AG10803 (cell line): Measurements from ENCODE around the gene NINJ1.

Experiments used
- DNase-seq: peaks from one replicate; pipeline ENCODE4 v3.0.0; 2010; ENCODE audit warnings: low read depth
- H3K4me3 ChIP-seq: 2 replicates; pipeline ENCODE4 v1.5.1; 2011; ENCODE audit warnings: mild to moderate bottlenecking, low read length, control low read depth
- TF ChIP-seq, protein P1 (sequence below): conservative IDR thresholded peaks from 2 replicates; pipeline ENCODE4 v1.5.1; 2011; ENCODE audit warnings: mild to moderate bottlenecking, low read length, control low read depth, inconsistent platforms

Gene NINJ1

DNA sequence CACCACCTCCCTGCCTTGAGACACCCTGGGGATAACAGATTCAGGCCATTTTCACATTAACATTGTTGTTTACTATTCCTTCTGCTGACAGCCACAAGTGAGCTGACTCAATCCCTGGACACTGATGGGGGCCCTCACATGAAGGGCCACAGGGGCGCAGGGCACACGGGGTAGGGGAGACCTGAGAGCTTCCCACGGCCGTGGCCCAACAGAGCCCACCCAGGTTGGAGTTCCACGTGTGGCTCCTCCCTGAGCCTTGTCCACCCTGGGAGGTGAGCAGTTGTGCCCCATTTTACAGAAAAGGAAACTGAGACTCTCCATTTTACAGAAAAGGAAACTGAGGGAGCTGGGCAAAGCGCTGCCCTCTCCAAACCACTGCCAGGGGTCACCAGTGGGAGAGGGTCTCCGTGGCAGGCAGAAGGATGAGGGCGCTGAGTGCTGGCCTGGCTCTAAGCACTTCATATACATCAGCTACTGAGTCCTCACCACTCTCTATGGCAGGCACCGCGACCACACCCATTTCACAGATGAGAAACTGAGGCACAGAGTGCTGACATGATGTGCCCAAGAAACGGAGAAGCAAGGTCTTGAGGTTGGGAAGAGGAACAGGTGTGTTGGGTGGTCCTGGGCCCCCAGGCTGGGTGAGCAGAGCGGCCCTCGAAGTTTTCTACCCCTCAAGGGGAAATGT is 2.3 kb downstream of the NINJ1 start:
- no peak overlapping the region for H3K4me3 ChIP-seq
- no peak for DNase-seq
- TF ChIP-seq, protein P1, sequence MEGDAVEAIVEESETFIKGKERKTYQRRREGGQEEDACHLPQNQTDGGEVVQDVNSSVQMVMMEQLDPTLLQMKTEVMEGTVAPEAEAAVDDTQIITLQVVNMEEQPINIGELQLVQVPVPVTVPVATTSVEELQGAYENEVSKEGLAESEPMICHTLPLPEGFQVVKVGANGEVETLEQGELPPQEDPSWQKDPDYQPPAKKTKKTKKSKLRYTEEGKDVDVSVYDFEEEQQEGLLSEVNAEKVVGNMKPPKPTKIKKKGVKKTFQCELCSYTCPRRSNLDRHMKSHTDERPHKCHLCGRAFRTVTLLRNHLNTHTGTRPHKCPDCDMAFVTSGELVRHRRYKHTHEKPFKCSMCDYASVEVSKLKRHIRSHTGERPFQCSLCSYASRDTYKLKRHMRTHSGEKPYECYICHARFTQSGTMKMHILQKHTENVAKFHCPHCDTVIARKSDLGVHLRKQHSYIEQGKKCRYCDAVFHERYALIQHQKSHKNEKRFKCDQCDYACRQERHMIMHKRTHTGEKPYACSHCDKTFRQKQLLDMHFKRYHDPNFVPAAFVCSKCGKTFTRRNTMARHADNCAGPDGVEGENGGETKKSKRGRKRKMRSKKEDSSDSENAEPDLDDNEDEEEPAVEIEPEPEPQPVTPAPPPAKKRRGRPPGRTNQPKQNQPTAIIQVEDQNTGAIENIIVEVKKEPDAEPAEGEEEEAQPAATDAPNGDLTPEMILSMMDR = no peak

DNA sequence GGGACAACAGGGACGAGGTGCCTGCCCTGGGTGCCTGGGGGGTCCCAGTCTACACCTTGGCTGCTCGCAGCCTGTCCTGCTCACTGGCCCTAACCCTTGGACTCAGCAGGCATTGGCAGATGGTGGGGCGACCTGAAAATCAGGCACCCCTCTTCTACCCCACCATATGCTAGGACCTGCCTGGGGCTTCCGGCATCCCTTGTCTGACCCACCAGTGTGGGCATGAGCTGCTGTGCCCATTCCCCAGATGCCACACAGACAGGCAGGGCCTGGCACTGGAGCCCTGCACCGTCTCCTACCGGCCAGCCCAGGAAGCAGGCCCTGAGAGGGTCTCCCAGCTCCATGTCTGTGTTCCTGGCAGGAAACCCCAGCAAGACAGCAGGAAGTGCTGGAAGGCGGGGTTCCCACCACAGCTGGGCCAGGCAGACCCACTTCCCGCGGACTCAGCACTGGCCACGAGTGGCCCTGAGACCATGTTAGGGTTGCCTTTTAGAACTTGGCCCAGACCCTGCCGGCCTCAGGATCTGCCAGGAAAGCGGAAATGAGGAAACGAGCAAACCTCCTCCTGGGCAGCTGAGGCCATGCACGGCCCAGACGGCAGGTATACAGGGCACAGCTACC is 3.1 kb downstream of the NINJ1 start:
- TF ChIP-seq, protein P1 = no peak
- H3K4me3 ChIP-seq = no peak overlapping the region
- no peak for DNase-seq

DNA sequence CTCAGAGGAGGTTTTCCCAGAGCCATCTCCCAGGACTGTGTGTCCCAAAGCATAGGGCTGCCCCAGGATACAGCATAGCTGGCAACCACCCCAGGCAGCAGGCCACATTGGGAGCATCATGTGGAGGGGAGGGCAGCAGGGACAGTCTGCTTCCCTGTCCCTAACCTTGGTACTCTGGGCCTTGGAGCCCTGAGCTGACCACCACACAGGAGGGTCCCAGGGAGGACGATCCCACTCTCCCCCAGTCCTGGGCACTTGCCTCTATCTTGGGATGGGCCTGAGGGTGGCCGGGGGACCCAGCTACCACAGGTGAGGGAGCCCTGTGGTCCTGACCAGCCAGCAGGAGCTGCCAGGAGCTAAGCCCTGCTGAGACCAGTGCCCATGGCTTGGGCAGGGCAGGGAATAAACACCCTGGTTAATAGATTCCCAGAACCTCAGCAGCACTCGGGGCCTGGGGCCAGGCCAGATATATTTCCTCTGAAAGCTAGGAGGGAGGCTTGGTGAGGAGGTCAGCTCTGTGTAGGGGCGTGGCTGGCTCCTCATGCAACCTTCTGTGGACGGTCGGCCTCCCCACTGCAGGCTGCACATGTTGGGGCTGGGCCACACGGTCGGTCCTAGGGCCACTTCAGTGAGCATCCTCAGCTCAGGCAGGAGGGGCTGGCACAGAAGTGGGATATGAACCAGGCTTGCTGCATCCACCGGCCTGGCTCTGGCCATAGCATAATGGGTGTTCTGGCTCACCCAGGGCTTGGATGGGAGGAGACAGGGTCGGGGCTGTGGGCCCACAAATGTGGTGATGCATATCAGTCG is 4.2 kb downstream of the NINJ1 start:
- no peak for DNase-seq
- TF ChIP-seq, protein P1 = no peak
- H3K4me3 ChIP-seq = no peak overlapping the region

DNA sequence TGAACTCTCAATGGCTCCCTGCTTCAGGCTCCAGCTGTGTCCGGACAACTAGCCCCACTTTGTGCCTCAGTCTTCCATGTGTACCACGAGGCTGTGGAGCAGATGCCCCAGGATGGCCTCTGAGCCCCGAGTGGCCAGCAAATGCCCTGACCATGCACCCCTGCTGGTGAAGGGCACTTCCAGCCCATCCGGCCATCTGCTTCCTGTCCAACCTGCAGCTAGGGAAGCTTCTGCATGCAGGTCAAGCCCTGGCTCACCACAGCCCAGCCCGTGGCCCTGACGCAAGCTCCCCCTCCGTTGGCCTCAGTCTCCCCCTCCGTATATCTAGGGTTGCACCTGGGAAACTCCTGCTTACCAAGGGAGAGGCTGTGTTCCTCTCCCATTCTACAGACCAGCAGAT is 4.8 kb downstream of the NINJ1 start:
- H3K4me3 ChIP-seq = no peak overlapping the region
- TF ChIP-seq, protein P1 = no peak
- DNase-seq = no peak

DNA sequence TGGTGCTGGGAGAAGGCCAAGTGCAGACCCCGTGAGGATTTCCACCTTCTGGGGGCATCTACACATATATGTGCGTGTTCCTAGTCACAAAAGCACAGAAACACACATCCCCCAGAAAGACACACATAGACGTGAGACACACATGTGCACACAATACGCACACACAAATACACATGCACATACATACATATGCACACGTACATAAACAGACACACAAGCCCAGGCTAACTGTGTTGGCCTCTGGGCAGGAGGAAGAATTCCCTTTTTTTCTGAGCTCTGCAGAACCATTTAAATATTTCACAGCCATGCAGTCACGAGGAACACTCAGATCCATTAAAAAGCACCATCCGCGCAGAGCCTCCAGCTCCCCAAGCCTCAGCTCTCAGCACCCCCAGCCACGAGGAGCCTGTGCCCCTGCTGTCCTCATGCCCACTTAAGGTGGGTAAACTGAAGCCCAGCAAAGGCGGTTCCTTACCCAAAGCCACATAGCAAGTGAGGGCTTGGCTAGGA is 5.3 kb downstream of the NINJ1 start:
- no peak overlapping the region for H3K4me3 ChIP-seq
- no peak for DNase-seq
- TF ChIP-seq, protein P1 = no peak

DNA sequence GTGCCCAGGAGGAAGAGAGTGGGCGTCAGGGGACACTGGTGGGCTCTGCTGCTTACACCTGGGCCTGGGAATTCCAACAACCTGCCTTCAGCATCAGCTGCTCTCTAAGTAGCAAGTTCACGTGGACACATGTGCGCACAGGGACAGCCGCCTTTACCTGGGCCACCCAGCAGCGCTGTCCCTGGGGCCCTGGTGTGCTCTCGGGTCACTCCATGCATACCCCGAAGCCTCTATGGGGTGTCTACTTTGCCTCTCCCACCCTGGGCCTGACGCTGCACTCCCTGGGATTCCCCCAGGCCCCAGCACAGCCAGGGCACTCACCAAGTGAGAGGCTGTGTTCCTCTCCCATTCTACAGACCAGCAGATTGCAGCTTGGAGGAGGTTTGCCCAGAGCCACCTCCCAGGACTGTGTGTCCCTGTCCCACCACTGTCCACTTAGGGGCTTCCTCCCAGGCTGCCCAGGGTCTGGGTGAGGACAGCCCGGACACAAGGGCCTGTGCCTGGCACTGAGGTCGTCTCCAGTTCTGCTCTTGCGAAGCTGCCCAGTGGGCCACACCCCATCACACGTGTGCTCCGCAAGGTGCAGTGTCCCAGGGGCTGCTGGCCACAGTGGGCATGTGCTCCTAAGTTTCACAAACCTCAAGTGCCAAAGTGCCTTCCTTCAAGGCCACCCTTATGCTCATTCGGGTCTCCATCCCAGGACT is 5.9 kb downstream of the NINJ1 start:
- no peak for DNase-seq
- H3K4me3 ChIP-seq = no peak overlapping the region
- TF ChIP-seq, protein P1 = no peak
